A673 (cell line): ENCODE data around the gene RASGRP2. TPM values are rescaled to one million over a fixed set of nuclear protein-coding genes. Genes with fewer than 3 reads are reported as not detected.

Source experiments
- BruUV-seq: library from RNA; stranded (reverse); fragments of 400-500 nt; replicated peaks from 2 replicates; lab custom pipeline; 2021; lab: Mats Ljungman, UMichigan
- CTCF ChIA-PET: fragments of 300-600 bp; sonication (Branson Sonifier 250); formaldehyde crosslinking; loops from one replicate; lab custom pipeline; 2022; ENCODE audit warnings: antibody characterized with exemption; lab: Charles Lee
- POLR2A ChIA-PET: fragments of 300-600 bp; sonication (Branson Sonifier 250); formaldehyde crosslinking; loops from one replicate; lab custom pipeline; 2022; ENCODE audit warnings: antibody characterized with exemption; ENCODE audit not compliant: low non-redundant PET; lab: Charles Lee
- DNase-seq: peaks from one replicate; pipeline ENCODE4 v3.0.0-alpha.2; 2015; ENCODE audit warnings: low spot score
- H3K27ac ChIP-seq: fragments of 200-600 bp; sonication (generic); 2 replicates; pipeline ENCODE4 v1.5.1; 2016; ENCODE audit warnings: mixed run types, low read depth, mild to moderate bottlenecking, mixed read lengths, antibody characterized with exemption, low read length; ENCODE audit not compliant: poor library complexity, severe bottlenecking
- H3K27me3 ChIP-seq: fragments of 200-600 bp; sonication (generic); replicated peaks from 2 replicates; pipeline ENCODE4 v1.6.1; 2017; ENCODE audit warnings: mixed run types, low read depth, mild to moderate bottlenecking, mixed read lengths, antibody characterized with exemption, low read length; ENCODE audit not compliant: insufficient read depth, poor library complexity
- H3K36me3 ChIP-seq: fragments of 200-600 bp; sonication (generic); 2 replicates; pipeline ENCODE4 v1.6.1; 2016; ENCODE audit warnings: mixed run types, mild to moderate bottlenecking, mixed read lengths, antibody characterized with exemption, low read length; ENCODE audit not compliant: insufficient read depth, poor library complexity, severe bottlenecking
- H3K4me1 ChIP-seq: fragments of 200-600 bp; sonication (generic); 2 replicates; pipeline ENCODE4 v1.6.1; 2017; ENCODE audit warnings: mixed run types, mild to moderate bottlenecking, mixed read lengths, antibody characterized with exemption, low read length; ENCODE audit not compliant: insufficient read depth, poor library complexity, severe bottlenecking
- H3K4me3 ChIP-seq: fragments of 200-600 bp; sonication (generic); 2 replicates; pipeline ENCODE4 v1.5.1; 2016; ENCODE audit warnings: low read depth, mixed run types, mild to moderate bottlenecking, mixed read lengths, low read length; ENCODE audit not compliant: poor library complexity, severe bottlenecking
- H3K9me3 ChIP-seq: fragments of 200-600 bp; sonication (generic); 2 replicates; pipeline ENCODE4 v1.6.1; 2016; ENCODE audit warnings: mixed run types, low read depth, mild to moderate bottlenecking, mixed read lengths, antibody characterized with exemption, low read length; ENCODE audit not compliant: poor library complexity, severe bottlenecking
- EZH2 ChIP-seq: fragments of 200-600 bp; sonication (generic); IDR thresholded peaks from 2 replicates; pipeline ENCODE4 v1.6.1; 2017; ENCODE audit warnings: borderline replicate concordance, low read depth, mild to moderate bottlenecking, mixed read lengths, antibody characterized with exemption, low read length; ENCODE audit not compliant: poor library complexity, severe bottlenecking
- intact Hi-C: fragments of 100-400 bp; cut with micrococcal nuclease; formaldehyde crosslinking; loops from one replicate; pipeline ENCODE4 v1.10.0; 2022; ENCODE audit not compliant: unreplicated experiment
- total RNA-seq: library from RNA; stranded (reverse); gene quantifications from 2 replicates; pipeline ENCODE4 v1.2.3, GENCODE V29; 2021
- TF ChIP-seq, protein P1 (sequence below): fragments of 300-800, 200-600 bp; sonication (generic); conservative IDR thresholded peaks from 2 replicates; pipeline ENCODE4 v1.5.1; 2017; ENCODE audit warnings: low read depth, mild to moderate bottlenecking, antibody characterized with exemption, low read length, moderate library complexity, mixed read lengths

RASGRP2 gene
- total RNA-seq, 1 experiment from 2014 or later = 2.0 TPM

DNA sequence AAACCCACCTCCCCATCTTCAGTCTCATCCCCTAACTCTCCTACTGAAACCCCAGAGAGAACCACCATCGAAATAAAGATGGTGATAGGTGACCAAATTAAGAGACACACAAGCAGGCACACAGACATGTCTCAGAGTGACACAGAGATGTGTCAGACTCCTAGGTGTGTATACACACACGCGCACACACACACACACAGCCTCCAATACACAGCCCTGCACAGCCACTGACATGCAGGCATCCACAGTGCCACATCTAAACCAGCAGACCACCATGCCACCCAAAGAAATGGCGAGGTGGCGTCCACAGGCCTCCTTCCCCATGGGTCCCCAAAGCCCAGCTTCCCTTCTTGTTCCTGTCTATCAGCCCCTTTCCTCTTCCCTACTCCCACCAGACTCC lies 48.4 kb downstream of the RASGRP2 start:
- CTCF ChIA-PET = no interaction called here
- POLR2A ChIA-PET = no interaction called here

DNA sequence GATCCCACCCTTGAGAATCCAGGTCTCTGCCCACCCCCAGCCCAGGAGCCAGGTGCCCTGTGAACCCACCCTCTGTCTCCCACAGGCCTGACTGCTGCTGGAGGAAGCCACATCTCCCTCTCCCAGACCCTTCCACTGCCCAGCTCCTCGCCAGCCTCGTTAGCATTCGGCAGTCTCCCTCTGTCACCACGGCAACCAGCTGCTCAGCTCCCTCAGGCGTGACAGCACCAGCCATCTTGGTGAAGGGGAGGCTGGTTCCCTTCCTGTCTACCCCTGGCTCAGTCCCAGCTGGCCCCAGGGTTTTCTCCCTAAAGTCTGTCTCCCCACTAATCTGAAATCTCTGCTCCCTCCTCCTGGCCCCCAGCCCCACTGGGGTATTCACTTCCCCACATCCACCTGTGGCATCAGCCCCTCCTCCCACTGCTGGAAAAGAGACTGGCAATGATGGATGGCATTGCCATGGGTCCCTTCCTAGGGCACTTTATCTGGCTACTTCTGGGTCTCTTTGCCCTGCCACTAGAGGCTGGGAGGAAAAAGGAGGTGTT lies 49.0 kb downstream of the RASGRP2 start:
- CTCF ChIA-PET = interaction anchor here (0.9 kb wide), 1 partner anchor 10 kb away, joined by 4 read pairs; no protein-coding TSS in a partner anchor
- intact Hi-C loops = no loop called here
- Histone ChIP-seq H3K27ac (no peak overlapping the region), H3K9me3 (no peaks in the 10 kb centered on the region), H3K27me3 (peaks cover 17% of the 10 kb centered on the region), H3K4me3 (no peak overlapping the region), H3K36me3 (no peaks in the 10 kb centered on the region), H3K4me1 (no peaks in the 10 kb centered on the region)
- POLR2A ChIA-PET = no interaction called here
- no TSS peak for BruUV-seq
- TF ChIP-seq EZH2 = no peak
- TF ChIP-seq, protein P1, sequence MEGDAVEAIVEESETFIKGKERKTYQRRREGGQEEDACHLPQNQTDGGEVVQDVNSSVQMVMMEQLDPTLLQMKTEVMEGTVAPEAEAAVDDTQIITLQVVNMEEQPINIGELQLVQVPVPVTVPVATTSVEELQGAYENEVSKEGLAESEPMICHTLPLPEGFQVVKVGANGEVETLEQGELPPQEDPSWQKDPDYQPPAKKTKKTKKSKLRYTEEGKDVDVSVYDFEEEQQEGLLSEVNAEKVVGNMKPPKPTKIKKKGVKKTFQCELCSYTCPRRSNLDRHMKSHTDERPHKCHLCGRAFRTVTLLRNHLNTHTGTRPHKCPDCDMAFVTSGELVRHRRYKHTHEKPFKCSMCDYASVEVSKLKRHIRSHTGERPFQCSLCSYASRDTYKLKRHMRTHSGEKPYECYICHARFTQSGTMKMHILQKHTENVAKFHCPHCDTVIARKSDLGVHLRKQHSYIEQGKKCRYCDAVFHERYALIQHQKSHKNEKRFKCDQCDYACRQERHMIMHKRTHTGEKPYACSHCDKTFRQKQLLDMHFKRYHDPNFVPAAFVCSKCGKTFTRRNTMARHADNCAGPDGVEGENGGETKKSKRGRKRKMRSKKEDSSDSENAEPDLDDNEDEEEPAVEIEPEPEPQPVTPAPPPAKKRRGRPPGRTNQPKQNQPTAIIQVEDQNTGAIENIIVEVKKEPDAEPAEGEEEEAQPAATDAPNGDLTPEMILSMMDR = no peak
- DNase-seq = peak; percentile 41

More for the DNA sequence above, 48.4 kb downstream of the RASGRP2 start:
- TF ChIP-seq, protein P1 = no peak
- no peak for TF ChIP-seq EZH2
- H3K27me3 ChIP-seq = peaks cover 17% of the 10 kb centered on the region
- BruUV-seq = no TSS peak
- H3K4me1 ChIP-seq = no peaks in the 10 kb centered on the region
- H3K9me3 ChIP-seq = no peaks in the 10 kb centered on the region
- H3K36me3 ChIP-seq = no peaks in the 10 kb centered on the region
- intact Hi-C loops = no loop called here
- no peak for DNase-seq
- H3K4me3 ChIP-seq = no peak overlapping the region
- H3K27ac ChIP-seq = no peak overlapping the region

DNA sequence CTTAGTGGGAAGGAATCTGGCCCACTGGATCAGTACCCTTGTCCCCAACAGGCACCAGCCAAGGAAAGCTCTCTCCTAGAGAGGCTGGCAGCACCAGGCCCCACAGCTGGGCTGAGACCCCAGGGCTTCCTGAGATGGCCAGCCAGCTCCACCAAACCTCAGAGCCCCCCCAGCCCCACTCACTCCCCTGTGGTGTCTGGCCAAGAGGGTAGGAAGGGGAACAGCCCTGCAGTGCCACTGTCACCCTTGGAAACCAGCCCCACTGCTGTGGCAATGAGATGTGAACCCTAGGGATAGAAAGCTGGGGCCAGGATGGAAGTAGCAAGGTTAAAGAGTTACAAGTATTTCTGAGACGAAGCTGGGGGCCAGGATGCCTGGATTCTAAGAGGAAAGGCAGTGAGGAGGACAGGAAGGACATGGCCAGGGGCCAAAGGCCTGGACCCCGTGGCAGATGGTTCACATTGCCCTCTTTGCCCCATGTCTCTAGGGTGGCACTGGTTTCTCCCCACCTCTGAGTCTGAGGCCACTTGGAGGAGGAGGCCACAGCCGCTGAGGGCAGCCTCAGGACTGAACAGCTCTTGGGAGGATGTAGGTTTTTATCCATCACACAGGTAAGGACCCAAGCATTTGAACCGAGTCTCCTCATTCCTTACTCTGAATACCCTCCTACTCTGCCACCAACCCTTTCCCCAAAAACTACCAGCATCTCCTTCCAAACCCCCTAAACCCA lies 49.8 kb downstream of the RASGRP2 start:
- CTCF ChIA-PET = interaction anchor here (0.9 kb wide), 1 partner anchor 11 kb away, joined by 4 read pairs; no protein-coding TSS in a partner anchor
- no peaks in the 10 kb centered on the region for H3K36me3 ChIP-seq
- H3K4me3 ChIP-seq = no peak overlapping the region
- no peak overlapping the region for H3K27ac ChIP-seq
- BruUV-seq = no TSS peak
- POLR2A ChIA-PET = no interaction called here
- no peak for DNase-seq
- no peak for TF ChIP-seq EZH2
- TF ChIP-seq, protein P1 = no peak
- intact Hi-C loops = no loop called here
- H3K27me3 ChIP-seq = peaks cover 17% of the 10 kb centered on the region
- H3K4me1 ChIP-seq = peaks cover under 1% of the 10 kb centered on the region
- H3K9me3 ChIP-seq = no peaks in the 10 kb centered on the region
